Brain microvascular endothelial cell (primary cell): Measurements from ENCODE around the gene ROR1.

Experiments
- DNase-seq: peaks from one replicate; pipeline ENCODE4 v3.0.0-alpha.2; 2020
- H3K27ac ChIP-seq: fragments of 250-450 bp; sonication (Bioruptor Pico); 2 replicates; pipeline ENCODE4 v1.5.1; 2020; ENCODE audit warnings: mild to moderate bottlenecking, moderate library complexity
- H3K27me3 ChIP-seq: fragments of 250-450 bp; sonication (Bioruptor Pico); replicated peaks from 2 replicates; pipeline ENCODE4 v1.5.1; 2020; ENCODE audit warnings: mild to moderate bottlenecking
- H3K36me3 ChIP-seq: fragments of 250-450 bp; sonication (Bioruptor Pico); replicated peaks from 2 replicates; pipeline ENCODE4 v1.5.1; 2020; ENCODE audit warnings: mild to moderate bottlenecking
- H3K4me3 ChIP-seq: 2 replicates; pipeline ENCODE4 v1.5.1; 2011; ENCODE audit warnings: low read depth, mild to moderate bottlenecking, control low read depth, low read length, moderate library complexity
- in situ Hi-C: cut with HindIII; loops from 2 replicates; pipeline ENCODE4 v1.10.0; 2017; ENCODE audit warnings: low sequenced_read_pairs, low pct_ligation_motif_present
- TF ChIP-seq, protein P1 (sequence below): IDR thresholded peaks from 2 replicates; pipeline ENCODE4 v1.5.1; 2011; ENCODE audit warnings: low read depth, mild to moderate bottlenecking, moderate library complexity, low read length, control low read depth, inconsistent platforms; ENCODE audit errors: missing control alignments

ROR1 gene

DNA sequence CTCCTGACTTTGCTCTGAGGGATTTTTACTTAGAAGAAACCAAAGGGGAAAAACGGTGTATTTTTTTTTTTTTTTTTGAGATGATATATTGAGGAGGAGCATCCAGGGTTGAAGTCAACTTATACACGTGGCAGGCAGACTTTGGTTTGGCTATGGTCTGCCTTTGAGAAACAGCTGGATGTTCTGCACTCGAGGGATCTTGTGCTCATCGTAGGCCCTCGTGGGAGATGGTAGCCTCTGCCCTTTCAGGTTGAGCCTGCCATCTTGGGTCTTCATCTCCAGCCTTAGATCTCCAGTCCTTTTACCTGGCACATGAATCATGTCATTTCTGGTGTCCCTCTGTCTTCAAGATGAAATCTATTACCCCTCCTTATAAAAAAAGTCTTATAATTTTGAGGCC, 362.5 kb downstream of the ROR1 start:
- Histone ChIP-seq H3K36me3 (no peaks in the 10 kb centered on the region), H3K27ac (peak overlapping the region; percentile 72), H3K4me3 (no peak overlapping the region), H3K27me3 (no peaks in the 10 kb centered on the region)
- in situ Hi-C loops, result loop anchor here (25.0 kb wide), 1 partner anchor 449 kb away; no protein-coding TSS in a partner anchor
- no peak for DNase-seq
- TF ChIP-seq, protein P1, sequence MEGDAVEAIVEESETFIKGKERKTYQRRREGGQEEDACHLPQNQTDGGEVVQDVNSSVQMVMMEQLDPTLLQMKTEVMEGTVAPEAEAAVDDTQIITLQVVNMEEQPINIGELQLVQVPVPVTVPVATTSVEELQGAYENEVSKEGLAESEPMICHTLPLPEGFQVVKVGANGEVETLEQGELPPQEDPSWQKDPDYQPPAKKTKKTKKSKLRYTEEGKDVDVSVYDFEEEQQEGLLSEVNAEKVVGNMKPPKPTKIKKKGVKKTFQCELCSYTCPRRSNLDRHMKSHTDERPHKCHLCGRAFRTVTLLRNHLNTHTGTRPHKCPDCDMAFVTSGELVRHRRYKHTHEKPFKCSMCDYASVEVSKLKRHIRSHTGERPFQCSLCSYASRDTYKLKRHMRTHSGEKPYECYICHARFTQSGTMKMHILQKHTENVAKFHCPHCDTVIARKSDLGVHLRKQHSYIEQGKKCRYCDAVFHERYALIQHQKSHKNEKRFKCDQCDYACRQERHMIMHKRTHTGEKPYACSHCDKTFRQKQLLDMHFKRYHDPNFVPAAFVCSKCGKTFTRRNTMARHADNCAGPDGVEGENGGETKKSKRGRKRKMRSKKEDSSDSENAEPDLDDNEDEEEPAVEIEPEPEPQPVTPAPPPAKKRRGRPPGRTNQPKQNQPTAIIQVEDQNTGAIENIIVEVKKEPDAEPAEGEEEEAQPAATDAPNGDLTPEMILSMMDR, result no peak

DNA sequence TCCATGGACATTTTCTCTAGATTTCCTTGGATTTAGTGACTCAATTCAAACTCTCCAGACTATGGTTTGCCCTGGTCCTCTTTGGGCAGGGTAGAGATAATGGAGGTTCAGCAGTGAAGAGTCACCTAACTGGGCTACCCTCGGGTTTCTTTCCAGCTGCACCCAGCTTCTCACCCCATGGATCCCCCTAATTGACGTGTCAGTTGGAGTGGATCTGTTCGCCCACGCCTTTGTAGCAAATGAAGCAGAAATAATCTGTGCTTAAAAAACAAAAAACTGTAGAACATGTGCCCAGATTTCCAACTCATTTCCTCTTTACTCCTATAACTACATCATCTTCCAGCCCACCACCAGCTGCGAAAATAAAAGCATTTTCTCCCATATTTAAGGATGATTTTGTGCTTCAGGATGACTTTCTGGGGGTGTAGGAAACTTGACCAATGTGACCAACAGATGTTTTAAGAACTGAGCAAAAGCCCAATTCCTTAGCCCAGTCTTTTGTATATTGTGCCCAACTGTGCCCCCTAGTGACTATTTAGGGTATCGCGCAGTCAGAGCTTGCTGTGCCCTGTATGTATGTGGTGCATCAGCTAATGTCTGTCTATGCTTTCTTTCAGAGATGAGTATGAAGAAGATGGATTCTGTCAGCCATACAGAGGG, 363.1 kb downstream of the ROR1 start:
- no peaks in the 10 kb centered on the region for H3K36me3 ChIP-seq
- peak; percentile 95 for DNase-seq
- no peak overlapping the region for H3K4me3 ChIP-seq
- no peaks in the 10 kb centered on the region for H3K27me3 ChIP-seq
- TF ChIP-seq, protein P1, result peak; percentile 90
- peak overlapping the region; percentile 72 for H3K27ac ChIP-seq
- in situ Hi-C loops, result loop anchor here (25.0 kb wide), 1 partner anchor 450 kb away; no protein-coding TSS in a partner anchor

DNA sequence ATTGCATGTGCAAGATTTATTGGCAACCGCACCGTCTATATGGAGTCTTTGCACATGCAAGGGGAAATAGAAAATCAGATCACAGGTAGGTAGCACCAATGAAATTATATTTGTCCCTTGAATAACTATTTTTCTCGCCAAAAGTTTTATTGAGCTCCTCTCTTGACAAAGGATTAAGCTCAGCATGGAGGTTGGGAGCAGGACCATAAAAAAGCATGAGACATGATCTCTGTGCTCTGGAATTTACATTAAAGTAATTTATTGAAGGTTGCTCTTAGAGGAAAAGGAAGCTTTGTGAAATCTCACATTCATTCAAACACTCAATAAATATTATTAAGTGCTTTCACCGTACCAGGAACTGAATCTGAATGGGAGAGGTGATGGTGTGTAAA, 363.6 kb downstream of the ROR1 start:
- no peaks in the 10 kb centered on the region for H3K36me3 ChIP-seq
- no peaks in the 10 kb centered on the region for H3K27me3 ChIP-seq
- no peak overlapping the region for H3K4me3 ChIP-seq
- TF ChIP-seq, protein P1, result no peak
- in situ Hi-C loops, result loop anchor here (25.0 kb wide), 1 partner anchor 450 kb away; no protein-coding TSS in a partner anchor
- DNase-seq, result no peak
- peak overlapping the region; percentile 72 for H3K27ac ChIP-seq

DNA sequence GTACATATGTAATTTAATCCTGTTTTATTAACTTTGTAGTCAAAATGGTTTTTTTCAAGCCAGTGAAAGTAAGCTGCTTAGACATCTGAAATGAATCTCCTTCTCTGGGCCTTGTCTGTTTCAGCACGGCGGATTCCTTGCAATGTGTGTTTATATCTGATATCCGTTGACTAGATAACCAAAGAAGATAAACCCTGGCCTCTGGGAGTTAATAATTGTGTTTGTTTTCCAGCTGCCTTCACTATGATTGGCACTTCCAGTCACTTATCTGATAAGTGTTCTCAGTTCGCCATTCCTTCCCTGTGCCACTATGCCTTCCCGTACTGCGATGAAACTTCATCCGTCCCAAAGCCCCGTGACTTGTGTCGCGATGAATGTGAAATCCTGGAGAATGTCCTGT, 366.1 kb downstream of the ROR1 start:
- TF ChIP-seq, protein P1, result no peak
- Histone ChIP-seq H3K27me3 (no peaks in the 10 kb centered on the region), H3K27ac (no peak overlapping the region), H3K36me3 (no peaks in the 10 kb centered on the region), H3K4me3 (no peak overlapping the region)
- peak; percentile 29 for DNase-seq
- in situ Hi-C loops, result loop anchor here (25.0 kb wide), 1 partner anchor 453 kb away; no protein-coding TSS in a partner anchor

DNA sequence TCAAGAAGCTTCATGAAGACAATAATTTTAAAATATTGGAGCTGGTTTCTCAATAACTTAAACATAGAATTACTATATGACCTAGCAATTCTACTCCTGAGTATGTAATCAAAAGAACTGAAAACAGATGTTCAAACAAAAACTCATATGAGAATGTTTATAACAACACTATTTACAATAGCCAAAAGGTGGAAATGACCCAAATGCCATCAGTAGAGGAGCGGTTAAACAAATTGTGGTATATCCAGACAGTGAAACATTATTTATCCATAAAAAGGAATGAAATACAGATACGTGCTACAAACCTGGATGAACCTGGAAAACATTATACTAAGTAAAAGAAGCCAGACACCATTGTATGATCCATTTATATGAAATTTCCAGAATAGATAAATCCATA, 366.8 kb downstream of the ROR1 start:
- H3K27me3 ChIP-seq, result no peaks in the 10 kb centered on the region

More for the DNA sequence above, 366.8 kb downstream of the ROR1 start:
- Histone ChIP-seq H3K4me3 (no peak overlapping the region), H3K36me3 (no peaks in the 10 kb centered on the region), H3K27ac (no peak overlapping the region)
- in situ Hi-C loops, result loop anchor here (25.0 kb wide), 1 partner anchor 453 kb away; no protein-coding TSS in a partner anchor
- TF ChIP-seq, protein P1, result no peak
- DNase-seq, result no peak
